Measurements from ENCODE around the gene PSENEN. TPM values are rescaled to one million over a fixed set of nuclear protein-coding genes. Genes with fewer than 3 reads are reported as not detected.

The PSENEN gene
- total and polyA plus RNA-seq, 2 experiments from 2014 or later: 43.7 to 173 TPM

DNA sequence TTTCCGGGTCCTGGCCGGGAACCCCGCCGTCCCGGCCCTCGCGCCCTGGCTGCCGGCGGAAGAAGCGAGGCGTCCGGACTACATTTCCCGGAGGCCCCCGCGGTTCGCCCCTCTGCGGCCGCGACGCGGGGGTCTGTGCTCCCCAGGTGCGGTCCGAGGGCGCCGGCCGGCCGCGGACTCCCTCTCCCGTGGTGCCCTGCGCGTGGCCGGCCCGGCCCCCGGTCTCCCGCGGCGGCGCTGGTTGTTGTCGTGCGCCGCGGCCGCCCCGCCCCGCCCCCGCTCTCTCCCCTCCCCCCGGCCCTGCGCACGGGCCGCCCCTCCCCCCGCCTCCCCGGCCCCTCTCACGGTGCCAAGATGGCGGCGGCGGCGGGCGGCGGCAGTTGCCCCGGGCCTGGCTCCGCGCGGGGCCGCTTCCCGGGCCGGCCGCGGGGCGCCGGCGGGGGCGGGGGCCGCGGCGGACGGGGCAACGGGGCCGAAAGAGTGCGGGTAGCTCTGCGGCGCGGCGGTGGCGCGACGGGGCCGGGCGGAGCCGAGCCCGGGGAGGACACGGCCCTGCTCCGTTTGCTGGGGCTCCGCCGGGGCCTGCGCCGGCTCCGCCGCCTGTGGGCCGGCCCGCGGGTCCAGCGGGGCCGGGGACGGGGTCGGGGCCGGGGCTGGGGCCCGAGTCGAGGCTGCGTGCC, 27.6 kb upstream of the PSENEN start, which contains the start of gene KMT2B:
Gene KMT2B (plus strand): TSS at position 339 of the 680 bp plus-strand sequence. CDS start 16 bp downstream, at position 355.
- TF ChIP-seq, protein P1, sequence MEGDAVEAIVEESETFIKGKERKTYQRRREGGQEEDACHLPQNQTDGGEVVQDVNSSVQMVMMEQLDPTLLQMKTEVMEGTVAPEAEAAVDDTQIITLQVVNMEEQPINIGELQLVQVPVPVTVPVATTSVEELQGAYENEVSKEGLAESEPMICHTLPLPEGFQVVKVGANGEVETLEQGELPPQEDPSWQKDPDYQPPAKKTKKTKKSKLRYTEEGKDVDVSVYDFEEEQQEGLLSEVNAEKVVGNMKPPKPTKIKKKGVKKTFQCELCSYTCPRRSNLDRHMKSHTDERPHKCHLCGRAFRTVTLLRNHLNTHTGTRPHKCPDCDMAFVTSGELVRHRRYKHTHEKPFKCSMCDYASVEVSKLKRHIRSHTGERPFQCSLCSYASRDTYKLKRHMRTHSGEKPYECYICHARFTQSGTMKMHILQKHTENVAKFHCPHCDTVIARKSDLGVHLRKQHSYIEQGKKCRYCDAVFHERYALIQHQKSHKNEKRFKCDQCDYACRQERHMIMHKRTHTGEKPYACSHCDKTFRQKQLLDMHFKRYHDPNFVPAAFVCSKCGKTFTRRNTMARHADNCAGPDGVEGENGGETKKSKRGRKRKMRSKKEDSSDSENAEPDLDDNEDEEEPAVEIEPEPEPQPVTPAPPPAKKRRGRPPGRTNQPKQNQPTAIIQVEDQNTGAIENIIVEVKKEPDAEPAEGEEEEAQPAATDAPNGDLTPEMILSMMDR (IDR thresholded peaks at IDR 0.05; ENCODE audit: low read depth, low read length): no peak

DNA sequence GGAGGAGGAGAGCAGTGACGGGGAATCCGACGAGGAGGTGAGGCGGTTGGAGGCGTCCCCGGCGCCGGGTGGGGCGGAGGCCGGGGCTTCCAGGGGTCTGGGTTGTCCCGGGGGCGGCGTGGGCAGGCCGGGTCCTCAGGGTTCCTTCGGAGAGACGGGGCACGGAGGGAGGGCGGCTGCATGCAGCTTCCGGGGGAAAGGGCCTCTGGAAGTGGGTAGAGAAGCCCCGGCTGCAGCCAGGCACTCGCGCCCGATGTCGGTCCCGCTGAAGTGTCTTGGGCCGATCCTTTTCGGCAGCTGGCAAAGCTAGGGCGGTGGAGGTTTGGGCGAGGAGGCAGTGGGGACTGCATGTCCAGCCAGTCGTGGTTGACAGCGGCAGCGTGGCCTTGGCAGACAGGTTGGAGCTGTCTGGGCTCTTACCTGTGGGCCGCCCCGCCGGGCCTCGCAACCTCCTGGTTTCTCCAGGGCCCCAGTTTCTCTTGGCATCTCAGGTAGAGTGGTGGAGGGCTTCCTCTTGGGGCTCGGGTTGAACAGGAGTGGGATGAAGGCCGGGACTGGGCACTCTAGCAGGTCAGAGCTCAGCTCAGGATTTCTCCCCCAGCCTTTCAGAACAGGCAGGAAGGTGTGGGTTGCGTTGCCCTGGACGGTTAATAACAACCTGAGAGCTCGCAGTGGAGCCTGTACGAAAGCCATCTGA, 27.0 kb upstream of the PSENEN start:
- DNase-seq (ENCODE audit: low read depth in 1 of 2, low spot score in 1 of 2): peak; percentile 24 to 41
- peaks cover 18% of the 10 kb centered on the region for H3K36me3 ChIP-seq
- peak overlapping the region; percentile 87 for H3K4me3 ChIP-seq
- peaks cover 6% of the 10 kb centered on the region for H3K4me1 ChIP-seq (ENCODE audit: low read depth)
- no peaks in the 10 kb centered on the region for H3K27me3 ChIP-seq
- peak overlapping the region; percentile 96 for H3K27ac ChIP-seq
- TF ChIP-seq, protein P1 (IDR thresholded peaks at IDR 0.05; ENCODE audit: low read depth, low read length): no peak
- no peaks in the 10 kb centered on the region for H3K9me3 ChIP-seq (ENCODE audit: low read depth)

More for the DNA sequence above, 27.6 kb upstream of the PSENEN start, which contains the start of gene KMT2B:
- peaks cover 6% of the 10 kb centered on the region for H3K4me1 ChIP-seq (ENCODE audit: low read depth)
- H3K27me3 ChIP-seq: no peaks in the 10 kb centered on the region
- peaks cover 12% of the 10 kb centered on the region for H3K36me3 ChIP-seq
- H3K4me3 ChIP-seq: peak within 1 kb of the TSS; percentile 87
- H3K9me3 ChIP-seq (ENCODE audit: low read depth): no peaks in the 10 kb centered on the region
- peak; percentile 97 to 98 for DNase-seq (ENCODE audit: low read depth in 1 of 2, low spot score in 1 of 2)
- H3K27ac ChIP-seq: peak within 1 kb of the TSS; percentile 96

DNA sequence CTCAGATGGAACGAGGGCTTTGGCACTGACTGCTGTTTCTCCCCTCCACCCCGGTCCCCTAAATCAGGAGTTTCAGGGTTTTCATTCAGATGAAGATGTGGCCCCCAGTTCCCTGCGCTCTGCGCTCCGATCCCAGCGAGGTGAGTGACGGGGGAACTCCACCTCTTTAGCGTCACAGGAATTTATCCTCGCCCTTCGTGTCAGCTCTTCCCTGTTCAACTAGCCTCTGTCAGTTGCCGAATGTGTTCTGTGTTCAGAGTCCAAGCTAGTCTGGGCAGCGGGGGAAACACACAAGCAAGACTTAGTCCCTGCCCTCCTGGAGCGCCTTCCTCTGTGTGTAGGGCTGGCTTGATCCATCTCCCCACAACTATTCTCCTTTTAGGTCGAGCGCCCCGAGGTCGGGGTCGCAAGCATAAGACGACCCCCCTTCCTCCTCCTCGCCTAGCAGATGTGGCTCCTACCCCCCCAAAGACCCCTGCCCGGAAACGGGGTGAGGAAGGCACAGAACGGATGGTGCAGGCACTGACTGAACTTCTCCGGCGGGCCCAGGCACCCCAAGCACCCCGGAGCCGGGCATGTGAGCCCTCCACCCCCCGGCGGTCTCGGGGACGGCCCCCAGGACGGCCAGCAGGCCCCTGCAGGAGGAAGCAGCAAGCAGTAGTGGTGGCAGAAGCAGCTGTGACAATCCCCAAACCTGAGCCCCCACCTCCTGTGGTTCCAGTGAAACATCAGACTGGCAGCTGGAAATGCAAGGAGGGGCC, 25.9 kb upstream of the PSENEN start:
- no peak for DNase-seq (ENCODE audit: low read depth in 1 of 2, low spot score in 1 of 2)
- TF ChIP-seq, protein P1 (IDR thresholded peaks at IDR 0.05; ENCODE audit: low read depth, low read length): no peak

DNA sequence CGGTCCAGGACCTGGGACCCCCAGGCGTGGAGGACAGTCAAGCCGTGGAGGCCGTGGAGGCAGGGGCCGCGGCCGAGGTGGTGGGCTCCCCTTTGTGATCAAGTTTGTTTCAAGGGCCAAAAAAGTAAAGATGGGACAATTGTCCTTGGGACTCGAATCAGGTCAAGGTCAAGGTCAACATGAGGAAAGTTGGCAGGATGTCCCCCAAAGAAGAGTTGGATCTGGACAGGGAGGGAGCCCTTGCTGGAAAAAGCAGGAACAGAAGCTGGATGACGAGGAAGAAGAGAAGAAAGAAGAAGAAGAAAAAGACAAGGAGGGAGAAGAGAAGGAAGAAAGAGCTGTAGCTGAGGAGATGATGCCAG, 25.3 kb upstream of the PSENEN start:
- Histone ChIP-seq H3K4me1 (ENCODE audit: low read depth) (peaks cover 6% of the 10 kb centered on the region), H3K4me3 (no peak overlapping the region), H3K9me3 (ENCODE audit: low read depth) (no peaks in the 10 kb centered on the region), H3K27ac (no peak overlapping the region), H3K36me3 (peaks cover 34% of the 10 kb centered on the region), H3K27me3 (no peaks in the 10 kb centered on the region)
- DNase-seq (ENCODE audit: low read depth in 1 of 2, low spot score in 1 of 2): no peak
- TF ChIP-seq, protein P1 (IDR thresholded peaks at IDR 0.05; ENCODE audit: low read depth, low read length): no peak

More for the DNA sequence above, 25.9 kb upstream of the PSENEN start:
- Histone ChIP-seq H3K4me3 (peak overlapping the region; percentile 87), H3K27ac (peak overlapping the region; percentile 96), H3K4me1 (ENCODE audit: low read depth) (peaks cover 6% of the 10 kb centered on the region), H3K9me3 (ENCODE audit: low read depth) (no peaks in the 10 kb centered on the region), H3K36me3 (peaks cover 29% of the 10 kb centered on the region), H3K27me3 (no peaks in the 10 kb centered on the region)

DNA sequence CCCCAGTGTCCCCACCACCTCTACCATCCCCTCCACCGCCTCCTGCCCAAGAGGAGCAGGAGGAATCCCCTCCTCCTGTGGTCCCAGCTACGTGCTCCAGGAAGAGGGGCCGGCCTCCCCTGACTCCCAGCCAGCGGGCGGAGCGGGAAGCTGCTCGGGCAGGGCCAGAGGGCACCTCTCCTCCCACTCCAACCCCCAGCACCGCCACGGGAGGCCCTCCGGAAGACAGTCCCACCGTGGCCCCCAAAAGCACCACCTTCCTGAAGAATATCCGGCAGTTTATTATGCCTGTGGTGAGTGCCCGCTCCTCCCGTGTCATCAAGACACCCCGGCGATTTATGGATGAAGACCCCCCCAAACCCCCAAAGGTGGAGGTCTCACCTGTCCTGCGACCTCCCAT, 24.8 kb upstream of the PSENEN start:
- DNase-seq (ENCODE audit: low read depth in 1 of 2, low spot score in 1 of 2): no peak
- no peak overlapping the region for H3K27ac ChIP-seq
- no peak overlapping the region for H3K4me3 ChIP-seq
- no peaks in the 10 kb centered on the region for H3K27me3 ChIP-seq
- no peaks in the 10 kb centered on the region for H3K9me3 ChIP-seq (ENCODE audit: low read depth)
- H3K4me1 ChIP-seq (ENCODE audit: low read depth): peaks cover 5% of the 10 kb centered on the region
- peaks cover 39% of the 10 kb centered on the region for H3K36me3 ChIP-seq
- TF ChIP-seq, protein P1 (IDR thresholded peaks at IDR 0.05; ENCODE audit: low read depth, low read length): no peak
